GM18867 (cell line): ENCODE data around the gene MAP1B.
"Not testable (repeated sequence)": the region's sequence is repeated elsewhere in the genome, so short reads cannot be mapped to it uniquely, and the experiment has no call there.

Source experiments
- ATAC-seq: cut with Tn5 transposase; IDR thresholded peaks from one replicate; pipeline ENCODE4 v1.9.1; 2021; ENCODE audit warnings: mild to moderate bottlenecking, moderate library complexity; ENCODE audit not compliant: unreplicated experiment

Gene MAP1B

GRCh38 chr5:72159501-72159911, 52.2 kb downstream of the MAP1B start:
- ATAC-seq = no peak

DNA sequence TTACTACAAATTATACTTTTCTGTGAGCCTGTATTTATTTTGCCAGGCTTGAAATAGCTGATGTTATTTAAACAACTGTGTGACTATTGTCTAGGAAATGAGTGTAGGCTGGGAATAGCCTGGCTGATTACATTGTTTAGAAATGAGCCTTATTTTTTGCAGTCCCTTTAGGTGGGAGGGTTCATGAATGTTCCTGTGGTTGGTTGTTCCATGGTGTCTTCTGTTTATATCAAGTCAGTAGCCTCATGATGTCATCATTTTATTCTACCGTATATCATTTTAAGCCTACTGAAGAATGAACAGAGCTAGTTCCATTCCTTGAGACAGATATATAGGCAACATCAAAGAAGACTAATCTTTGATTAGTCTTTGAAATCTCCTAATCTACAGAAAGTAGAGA, 53.1 kb downstream of the MAP1B start:
- no peak for ATAC-seq

DNA sequence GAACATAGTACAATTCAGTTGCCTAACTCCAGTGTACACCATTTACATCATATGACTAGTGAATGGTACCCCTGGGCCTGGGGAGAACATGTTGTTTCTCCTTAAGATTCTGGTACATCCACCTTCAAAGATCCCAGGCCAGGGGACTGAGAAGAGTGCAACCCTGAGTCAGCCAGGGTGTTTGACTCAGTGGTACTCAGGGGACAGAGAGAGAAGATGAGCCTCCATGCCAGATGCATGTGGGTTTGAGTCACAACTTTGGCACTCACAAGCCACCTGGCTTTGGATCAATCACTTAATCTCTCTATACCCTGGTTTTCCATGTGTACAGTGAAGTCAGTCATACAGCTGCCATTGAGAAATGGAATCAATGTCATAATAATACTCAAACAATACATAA, 53.7 kb downstream of the MAP1B start:
- ATAC-seq = no peak

DNA sequence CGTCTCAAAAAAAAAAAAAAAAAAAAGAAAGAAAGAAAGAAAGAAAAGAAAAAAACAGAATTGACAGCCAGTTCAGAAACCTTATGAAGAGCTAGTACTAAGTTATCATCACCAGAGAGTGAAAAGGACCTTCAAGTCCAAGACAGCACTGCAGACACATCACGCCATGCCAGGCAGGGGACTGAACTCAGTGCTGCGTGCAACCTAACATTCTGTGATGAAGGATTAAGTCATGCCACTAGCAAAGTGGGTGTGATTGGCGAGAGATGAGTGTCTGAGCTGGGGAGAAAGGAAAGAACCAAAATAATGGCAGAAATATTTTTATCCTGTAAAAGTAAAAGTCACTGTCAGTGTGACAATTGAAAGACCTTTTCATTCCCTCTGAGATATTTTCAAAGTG, 54.7 kb downstream of the MAP1B start:
- ATAC-seq = no peak

DNA sequence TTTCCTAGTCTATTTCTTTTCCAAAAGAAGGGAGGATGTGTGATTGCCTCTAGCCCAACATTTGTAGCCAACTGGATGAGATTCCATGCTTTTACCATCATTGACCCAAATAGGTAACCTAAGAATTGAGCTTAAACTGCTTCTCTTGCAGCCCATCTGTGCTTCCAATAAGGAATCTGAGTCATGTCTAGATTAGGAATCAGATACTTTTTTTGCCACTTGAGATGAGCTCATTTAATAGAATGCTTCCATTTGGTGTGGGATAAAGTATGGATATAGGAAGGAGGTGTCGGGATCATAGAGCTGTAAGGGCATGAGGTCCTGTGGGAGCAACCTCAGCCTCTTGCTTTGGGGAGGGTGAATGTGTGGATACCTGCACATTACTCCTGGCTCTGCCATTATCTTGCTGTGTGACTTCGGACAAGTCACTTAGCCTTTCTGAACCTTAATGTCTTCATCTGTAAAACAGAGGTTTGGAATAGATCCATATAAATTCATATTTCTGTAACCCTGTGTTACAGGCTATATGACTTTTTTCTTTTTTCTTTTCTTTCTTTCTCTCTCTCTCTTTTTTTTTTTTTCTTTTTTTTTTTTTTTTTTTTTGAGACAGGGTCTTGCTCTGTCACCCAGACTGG, 56.2 kb downstream of the MAP1B start:
- no peak for ATAC-seq

DNA sequence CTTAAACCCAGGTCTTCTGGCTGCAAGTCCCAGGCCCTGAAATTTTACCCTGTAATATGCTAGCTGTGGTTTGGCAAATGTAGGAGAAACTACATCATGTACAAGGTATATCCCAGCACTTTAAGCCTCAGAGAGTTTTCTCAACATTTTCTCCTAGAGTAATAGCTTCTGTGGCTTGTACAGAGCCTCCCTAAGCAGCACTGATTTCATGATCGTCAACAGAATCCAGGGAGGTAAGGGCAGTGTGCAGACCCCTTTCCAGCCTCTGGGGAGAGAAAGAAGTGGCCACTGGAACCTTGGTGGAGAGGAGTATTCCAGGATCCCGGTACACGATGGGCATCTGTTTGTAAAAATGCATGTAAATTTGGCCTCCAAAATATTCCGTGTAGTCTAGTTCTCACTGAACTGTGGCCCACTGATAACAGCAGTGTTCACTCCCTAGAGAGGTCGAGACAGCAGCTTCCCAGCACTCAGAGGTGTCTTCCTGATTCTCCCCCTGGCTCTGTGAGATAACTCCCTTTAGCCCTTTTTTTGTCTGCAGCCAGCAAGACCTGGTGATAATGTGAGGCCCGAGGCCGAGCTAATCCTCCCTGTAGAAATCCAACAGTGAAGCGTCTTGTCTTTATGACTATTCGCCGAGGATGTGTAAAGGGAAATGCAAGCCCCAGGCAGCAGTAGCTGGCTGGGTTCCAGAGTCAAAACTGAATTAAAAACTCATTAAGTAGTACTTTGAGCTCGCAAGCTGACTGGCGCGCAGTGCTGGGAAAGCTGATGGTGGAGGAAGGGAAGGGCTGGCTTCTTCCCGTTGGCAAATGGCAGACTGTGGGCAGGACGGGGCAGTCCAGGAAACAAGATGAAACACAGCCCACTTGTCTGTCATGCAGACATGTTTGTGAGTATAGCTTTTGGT, 59.0 kb downstream of the MAP1B start:
- no peak for ATAC-seq

DNA sequence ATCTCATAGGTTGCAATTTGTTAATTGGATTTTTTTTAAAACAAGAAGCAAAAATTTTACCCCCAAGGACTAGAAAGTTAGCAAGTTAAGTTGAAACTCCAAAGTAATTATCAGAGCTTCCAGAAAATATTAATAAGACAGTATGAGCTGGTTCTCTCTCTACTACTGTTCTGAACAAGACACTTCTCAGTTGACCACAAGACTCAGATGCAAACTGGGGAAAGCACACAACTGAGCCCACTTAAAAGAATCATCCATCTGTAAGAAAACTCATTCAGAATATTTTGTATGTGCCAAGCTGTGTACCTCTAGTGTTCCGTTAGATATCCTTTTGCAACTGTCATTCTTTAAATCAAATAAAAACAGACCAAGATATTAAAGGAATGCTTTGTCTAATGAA, 60.0 kb downstream of the MAP1B start:
- no peak for ATAC-seq

DNA sequence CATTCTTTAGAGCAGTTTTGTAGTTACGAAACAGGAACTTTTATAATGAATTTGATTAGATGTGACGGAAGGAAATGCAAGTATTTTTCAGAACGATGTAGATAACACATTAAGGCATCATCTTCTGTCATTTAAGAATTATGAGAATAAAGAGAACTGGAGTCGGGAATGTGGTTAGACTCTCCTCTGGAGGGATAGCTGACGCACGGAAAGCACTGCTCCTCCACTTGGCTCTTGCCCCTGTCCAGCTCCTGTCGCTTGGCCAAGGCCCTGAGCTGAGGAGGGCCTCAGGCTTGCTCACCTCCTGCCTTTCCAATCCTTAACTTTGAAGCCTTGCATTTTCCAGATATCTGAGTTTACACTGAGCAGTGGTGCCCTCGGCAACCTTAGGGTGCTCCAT, 60.5 kb downstream of the MAP1B start:
- ATAC-seq = no peak

DNA sequence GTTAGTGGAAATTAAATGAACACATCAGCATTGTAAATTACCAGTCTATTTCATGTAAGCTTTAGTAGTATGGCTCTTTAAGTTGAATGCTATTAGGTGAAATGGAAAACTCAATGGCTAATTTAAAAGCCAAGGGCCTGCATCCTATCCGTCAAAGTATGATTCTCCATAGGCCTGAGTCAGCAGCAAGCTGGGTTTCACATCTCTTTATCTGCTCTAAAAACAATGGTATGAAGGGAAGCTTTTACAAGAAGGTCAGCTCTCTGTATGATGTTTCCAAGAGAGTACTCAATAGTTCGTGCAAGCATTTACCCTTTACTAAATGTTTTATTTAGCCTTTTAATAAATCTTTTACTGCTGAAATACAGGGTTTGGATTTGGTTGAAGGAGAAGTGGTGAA, 62.8 kb downstream of the MAP1B start:
- no peak for ATAC-seq

DNA sequence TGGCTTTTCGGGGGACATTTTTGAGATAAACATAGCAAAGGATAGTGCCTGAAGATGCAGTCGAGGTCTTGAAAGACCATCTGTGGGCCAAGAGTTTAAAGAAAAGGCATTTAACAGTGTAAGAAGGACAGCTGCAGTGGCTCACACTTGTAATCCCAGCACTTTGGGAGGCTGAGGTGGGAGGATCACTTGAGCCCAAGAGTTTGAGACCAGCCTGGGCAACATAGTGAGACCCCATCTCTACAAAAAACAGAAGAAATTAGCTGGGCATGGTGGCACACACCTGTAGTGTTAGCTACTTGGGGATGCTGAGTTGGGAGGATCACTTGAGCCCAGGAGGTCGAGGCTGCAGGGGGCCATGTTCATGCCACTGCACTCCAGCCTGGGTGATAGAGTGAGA, 63.9 kb downstream of the MAP1B start:
- not testable (repeated sequence) for ATAC-seq

GRCh38 chr5:72171667-72172066, 64.4 kb downstream of the MAP1B start:
- ATAC-seq = no peak

DNA sequence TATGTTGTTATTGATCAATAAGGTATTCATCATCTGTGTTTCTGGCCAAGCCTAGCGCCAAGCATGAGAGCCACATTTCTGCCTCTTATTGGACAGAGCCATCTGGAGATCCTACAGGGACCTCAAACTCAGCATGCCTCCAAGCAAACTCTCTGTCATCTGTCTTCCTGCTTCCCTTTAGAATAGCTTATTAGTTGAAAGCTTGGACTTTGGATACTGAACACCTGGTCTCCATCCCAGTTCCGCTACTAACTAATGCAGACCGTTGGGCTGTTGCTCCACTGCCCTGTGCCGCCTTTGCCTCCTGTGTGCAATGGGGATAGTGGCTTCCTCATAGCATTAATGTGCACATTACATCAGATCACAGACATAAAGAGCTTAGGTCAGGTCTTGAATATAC, 65.5 kb downstream of the MAP1B start:
- no peak for ATAC-seq

DNA sequence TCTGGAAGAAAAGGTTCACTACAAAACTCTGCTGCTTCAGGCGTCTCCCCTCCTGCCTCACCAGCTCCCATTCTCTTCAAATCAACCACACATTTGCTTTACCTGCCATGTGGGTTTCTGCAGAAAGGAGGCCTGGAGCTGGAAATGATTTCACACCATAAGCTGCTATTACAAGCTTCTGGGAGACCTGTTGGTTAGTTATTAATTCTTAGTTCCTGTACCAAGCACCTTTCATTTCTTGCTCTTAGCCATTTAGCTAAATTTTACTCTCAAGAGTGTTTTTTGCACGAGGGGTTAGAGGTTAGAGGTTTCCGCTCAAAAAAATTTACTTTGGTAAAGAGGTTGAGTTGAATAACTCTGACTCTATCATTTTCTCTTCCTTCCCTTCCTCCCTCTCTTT, 70.3 kb downstream of the MAP1B start:
- ATAC-seq = peak; percentile 71

GRCh38 chr5:72179028-72179815, 71.9 kb downstream of the MAP1B start:
- no peak for ATAC-seq

GRCh38 chr5:72179816-72180440, 72.7 kb downstream of the MAP1B start:
- no peak for ATAC-seq

DNA sequence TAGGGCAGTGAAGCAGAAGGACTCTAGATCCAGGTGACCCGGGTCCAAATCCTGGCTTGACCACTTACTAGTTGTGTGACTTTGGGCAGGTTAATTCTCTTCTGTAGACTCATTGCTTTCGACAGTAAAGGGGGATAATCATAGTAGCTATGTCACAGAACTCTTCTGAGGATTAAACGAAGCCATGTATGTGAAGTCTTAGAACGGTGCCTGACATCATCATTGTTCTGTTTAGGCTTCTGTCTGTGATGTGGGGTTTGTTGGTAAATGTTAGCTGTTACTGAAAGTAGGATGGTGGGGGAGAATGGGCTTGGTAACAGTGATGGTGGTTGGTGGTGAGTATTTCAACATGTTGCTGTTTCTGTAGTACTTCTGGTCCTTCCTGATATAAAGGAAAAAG, 73.7 kb downstream of the MAP1B start:
- ATAC-seq = no peak

DNA sequence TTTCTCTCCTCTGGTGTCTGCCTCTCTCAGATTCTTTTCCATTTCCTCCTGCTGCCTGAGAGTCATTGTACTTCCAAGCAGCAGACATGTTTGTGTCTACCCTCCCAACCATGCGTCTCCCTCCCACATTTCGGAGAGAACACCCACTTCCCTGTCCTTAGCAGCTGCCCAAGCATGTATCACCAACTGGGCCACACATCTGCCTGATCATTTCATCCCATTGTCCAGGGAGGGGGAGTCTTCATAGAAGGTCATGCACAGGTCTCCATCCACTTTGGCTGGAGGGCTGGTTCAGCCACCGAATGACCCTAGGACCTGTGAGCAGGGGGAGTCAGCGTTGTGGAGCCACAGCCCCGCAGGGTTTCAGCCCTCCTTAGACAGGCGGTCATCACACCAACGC, 75.4 kb downstream of the MAP1B start:
- no peak for ATAC-seq

- no peak for ATAC-seq
Measured at GRCh38 chr5:72183101-72183520, 75.8 kb downstream of the MAP1B start.

DNA sequence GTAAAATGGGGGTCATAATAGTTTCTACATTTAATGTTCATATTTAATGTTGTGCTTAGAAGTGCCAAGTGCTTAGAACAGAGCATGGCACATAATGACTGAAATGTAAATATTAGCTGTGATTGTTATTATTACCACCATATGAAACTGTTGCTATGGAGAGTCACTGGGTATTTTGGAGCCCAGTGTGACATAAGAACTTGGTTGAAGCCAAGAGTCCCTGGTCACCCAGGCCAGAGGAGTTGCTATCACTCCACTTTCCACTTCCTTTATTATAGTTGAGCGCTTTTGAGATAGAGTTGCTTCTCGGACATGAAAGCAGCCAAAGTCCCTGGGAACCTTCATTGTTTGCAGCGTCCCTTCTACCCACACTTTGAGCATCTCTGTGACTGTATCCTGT, 77.1 kb downstream of the MAP1B start:
- no peak for ATAC-seq

GRCh38 chr5:72185496-72186329, 78.4 kb downstream of the MAP1B start:
- ATAC-seq = no peak
